Parathyroid adenoma (tissue), 2 donors: ENCODE data around the gene FARS2.

Experiments used
- H2AFZ ChIP-seq: fragments of 300-600 bp; sonication (generic); one replicate; pipeline ENCODE4 v1.7.0; 2017; ENCODE audit warnings: antibody characterized with exemption, mild to moderate bottlenecking
- H3K27ac ChIP-seq: fragments of 300-600 bp; sonication (generic); one replicate; pipeline ENCODE4 v1.7.0; 2017
- H3K27me3 ChIP-seq: fragments of 300-600 bp; sonication (generic); one replicate; pipeline ENCODE4 v1.7.0; 2017; ENCODE audit warnings: low read length; ENCODE audit not compliant: control insufficient read depth, insufficient read depth
- H3K36me3 ChIP-seq: fragments of 300-600 bp; sonication (generic); one replicate; pipeline ENCODE4 v1.7.0; 2017; ENCODE audit warnings: low read length; ENCODE audit not compliant: control insufficient read depth, insufficient read depth
- H3K4me1 ChIP-seq: fragments of 300-600 bp; sonication (generic); one replicate; pipeline ENCODE4 v1.7.0; 2017; ENCODE audit warnings: control low read depth
- H3K4me2 ChIP-seq: fragments of 300-600 bp; sonication (generic); one replicate; pipeline ENCODE4 v1.7.0; 2017; ENCODE audit warnings: low read length
- H3K4me3 ChIP-seq: fragments of 300-600 bp; sonication (generic); one replicate; pipeline ENCODE4 v1.7.0; 2017; ENCODE audit warnings: low read depth, low read length
- H3K79me2 ChIP-seq: fragments of 300-600 bp; sonication (generic); one replicate; pipeline ENCODE4 v1.7.0; 2017; ENCODE audit warnings: control low read depth
- H3K9ac ChIP-seq: fragments of 300-600 bp; sonication (generic); one replicate; pipeline ENCODE4 v1.7.0; 2017; ENCODE audit warnings: mild to moderate bottlenecking
- H3K9me3 ChIP-seq: fragments of 300-600 bp; sonication (generic); one replicate; pipeline ENCODE4 v1.7.0; 2017; ENCODE audit warnings: low read length; ENCODE audit not compliant: control insufficient read depth
- CTCF ChIP-seq: fragments of 300-600 bp; sonication (generic); IDR thresholded peaks from one replicate; pipeline ENCODE4 v1.7.0; 2017; ENCODE audit warnings: antibody characterized with exemption, mild to moderate bottlenecking
- donor health status: primary hyperparathyroidism.

The FARS2 gene

GRCh38 chr6:5701174-5701573 lies 439.9 kb downstream of the FARS2 start:
- H3K79me2 ChIP-seq: peaks cover 3% of the 10 kb centered on the region
- no peaks in the 10 kb centered on the region for H3K9me3 ChIP-seq
- H3K36me3 ChIP-seq: no peaks in the 10 kb centered on the region
- H2AFZ ChIP-seq: no peak overlapping the region
- H3K9ac ChIP-seq: no peak overlapping the region
- no peaks in the 10 kb centered on the region for H3K27me3 ChIP-seq
- peaks cover 4% of the 10 kb centered on the region for H3K4me1 ChIP-seq
- H3K4me3 ChIP-seq: no peak overlapping the region
- H3K4me2 ChIP-seq: no peak overlapping the region
- H3K27ac ChIP-seq: no peak overlapping the region
- no peak for TF ChIP-seq CTCF

GRCh38 chr6:5704708-5705107 lies 443.4 kb downstream of the FARS2 start:
- Histone ChIP-seq H3K9ac (no peak overlapping the region), H3K27ac (no peak overlapping the region), H3K79me2 (peaks cover 3% of the 10 kb centered on the region), H3K27me3 (no peaks in the 10 kb centered on the region), H3K4me3 (no peak overlapping the region), H3K9me3 (no peaks in the 10 kb centered on the region), H2AFZ (no peak overlapping the region), H3K4me2 (no peak overlapping the region), H3K36me3 (no peaks in the 10 kb centered on the region), H3K4me1 (no peaks in the 10 kb centered on the region)
- no peak for TF ChIP-seq CTCF

GRCh38 chr6:5705252-5705651 lies 443.9 kb downstream of the FARS2 start:
- H3K27me3 ChIP-seq: no peaks in the 10 kb centered on the region
- H3K9ac ChIP-seq: no peak overlapping the region
- no peak for TF ChIP-seq CTCF
- H3K36me3 ChIP-seq: no peaks in the 10 kb centered on the region
- no peaks in the 10 kb centered on the region for H3K4me1 ChIP-seq
- no peak overlapping the region for H3K4me3 ChIP-seq
- H2AFZ ChIP-seq: no peak overlapping the region
- no peaks in the 10 kb centered on the region for H3K9me3 ChIP-seq
- no peak overlapping the region for H3K4me2 ChIP-seq
- H3K79me2 ChIP-seq: peaks cover 3% of the 10 kb centered on the region
- no peak overlapping the region for H3K27ac ChIP-seq

- Histone ChIP-seq H3K27me3 (no peaks in the 10 kb centered on the region), H3K4me1 (no peaks in the 10 kb centered on the region), H3K4me2 (no peak overlapping the region), H3K27ac (no peak overlapping the region), H3K79me2 (no peaks in the 10 kb centered on the region), H3K4me3 (no peak overlapping the region), H2AFZ (no peak overlapping the region), H3K9me3 (no peaks in the 10 kb centered on the region), H3K9ac (no peak overlapping the region), H3K36me3 (no peaks in the 10 kb centered on the region)
- TF ChIP-seq CTCF: no peak
Measured at GRCh38 chr6:5706124-5707033, 445.1 kb downstream of the FARS2 start.
